ENCODE measurements around the gene POTEE.
"Not testable (repeated sequence)": the region's sequence is repeated elsewhere in the genome, so short reads cannot be mapped to it uniquely, and the experiment has no call there.

The POTEE gene

GRCh38 chr2:131209030-131209772 is at the start of gene POTEE:
POTEE (plus strand) TSS chr2:131209536; CDS start chr2:131218403, 8,867 bp downstream.
- H3K36me3 ChIP-seq (replicated peaks); H3K4me3 ChIP-seq; in situ Hi-C loops (cut with MboI; ENCODE audit: low sequenced_read_pairs); H3K27me3 ChIP-seq (ENCODE audit: low read depth); DNase-seq (ENCODE audit: low spot score in 2 of 2); H3K9me3 ChIP-seq; H3K4me1 ChIP-seq: not testable (repeated sequence)

- H3K36me3 ChIP-seq (replicated peaks) = not testable (repeated sequence)
- in situ Hi-C loops (cut with MboI; ENCODE audit: low sequenced_read_pairs) = loop anchor here (25.0 kb wide), 1 partner anchor 172 kb away; no protein-coding TSS in a partner anchor
These were observed 43.8 kb upstream of the POTEE start for GRCh38 chr2:131165562-131165961.

GRCh38 chr2:131168538-131168937 is 40.8 kb upstream of the POTEE start:
- H3K9me3 ChIP-seq = no peaks in the 10 kb centered on the region
- no peaks in the 10 kb centered on the region for H3K36me3 ChIP-seq (replicated peaks)
- no peaks in the 10 kb centered on the region for H3K27me3 ChIP-seq (ENCODE audit: low read depth)
- in situ Hi-C loops (cut with MboI; ENCODE audit: low sequenced_read_pairs) = loop anchor here (25.0 kb wide), 1 partner anchor 169 kb away; no protein-coding TSS in a partner anchor
- DNase-seq (ENCODE audit: low spot score in 2 of 2) = no peak
- no peaks in the 10 kb centered on the region for H3K4me1 ChIP-seq
- no peak overlapping the region for H3K4me3 ChIP-seq

More at GRCh38 chr2:131165562-131165961, 43.8 kb upstream of the POTEE start:
- not testable (repeated sequence) for DNase-seq (ENCODE audit: low spot score in 2 of 2); H3K27me3 ChIP-seq (ENCODE audit: low read depth); H3K9me3 ChIP-seq; H3K4me1 ChIP-seq; H3K4me3 ChIP-seq

- H3K4me3 ChIP-seq; H3K36me3 ChIP-seq (replicated peaks); DNase-seq (ENCODE audit: low spot score in 2 of 2); H3K4me1 ChIP-seq; H3K9me3 ChIP-seq; in situ Hi-C loops (cut with MboI; ENCODE audit: low sequenced_read_pairs); H3K27me3 ChIP-seq (ENCODE audit: low read depth): not testable (repeated sequence)
These were observed 31.3 kb upstream of the POTEE start for GRCh38 chr2:131178050-131178449.

- in situ Hi-C loops (cut with MboI; ENCODE audit: low sequenced_read_pairs); DNase-seq (ENCODE audit: low spot score in 2 of 2); H3K27me3 ChIP-seq (ENCODE audit: low read depth); H3K36me3 ChIP-seq (replicated peaks); H3K4me1 ChIP-seq; H3K9me3 ChIP-seq; H3K4me3 ChIP-seq: not testable (repeated sequence)
These were observed 30.5 kb upstream of the POTEE start for GRCh38 chr2:131178721-131179418.

GRCh38 chr2:131181451-131181850 is 27.9 kb upstream of the POTEE start:
- H3K36me3 ChIP-seq (replicated peaks); H3K9me3 ChIP-seq; H3K27me3 ChIP-seq (ENCODE audit: low read depth); in situ Hi-C loops (cut with MboI; ENCODE audit: low sequenced_read_pairs); H3K4me1 ChIP-seq; H3K4me3 ChIP-seq; DNase-seq (ENCODE audit: low spot score in 2 of 2): not testable (repeated sequence)

GRCh38 chr2:131193421-131193820 is 15.9 kb upstream of the POTEE start:
- H3K9me3 ChIP-seq; in situ Hi-C loops (cut with MboI; ENCODE audit: low sequenced_read_pairs); H3K36me3 ChIP-seq (replicated peaks); H3K4me1 ChIP-seq; DNase-seq (ENCODE audit: low spot score in 2 of 2); H3K4me3 ChIP-seq; H3K27me3 ChIP-seq (ENCODE audit: low read depth): not testable (repeated sequence)

- DNase-seq (ENCODE audit: low spot score in 2 of 2); H3K27me3 ChIP-seq (ENCODE audit: low read depth); H3K36me3 ChIP-seq (replicated peaks); H3K4me3 ChIP-seq; in situ Hi-C loops (cut with MboI; ENCODE audit: low sequenced_read_pairs); H3K9me3 ChIP-seq; H3K4me1 ChIP-seq: not testable (repeated sequence)
These were observed 13.2 kb upstream of the POTEE start for GRCh38 chr2:131196186-131196585.

- no peak overlapping the region for H3K4me3 ChIP-seq
- H3K36me3 ChIP-seq (replicated peaks) = no peaks in the 10 kb centered on the region
- H3K27me3 ChIP-seq (ENCODE audit: low read depth) = no peaks in the 10 kb centered on the region
- no peaks in the 10 kb centered on the region for H3K9me3 ChIP-seq
- no peaks in the 10 kb centered on the region for H3K4me1 ChIP-seq
- in situ Hi-C loops (cut with MboI; ENCODE audit: low sequenced_read_pairs) = no loop called here
- no peak for DNase-seq (ENCODE audit: low spot score in 2 of 2)
These were observed 8.2 kb upstream of the POTEE start for GRCh38 chr2:131201098-131201497.

GRCh38 chr2:131207839-131208238 is 1.5 kb upstream of the POTEE start:
- H3K36me3 ChIP-seq (replicated peaks); in situ Hi-C loops (cut with MboI; ENCODE audit: low sequenced_read_pairs); H3K4me1 ChIP-seq; H3K4me3 ChIP-seq; H3K27me3 ChIP-seq (ENCODE audit: low read depth); DNase-seq (ENCODE audit: low spot score in 2 of 2); H3K9me3 ChIP-seq: not testable (repeated sequence)

GRCh38 chr2:131209773-131210104 is 403 bp downstream of the POTEE start:
- H3K9me3 ChIP-seq; H3K4me1 ChIP-seq; in situ Hi-C loops (cut with MboI; ENCODE audit: low sequenced_read_pairs); DNase-seq (ENCODE audit: low spot score in 2 of 2); H3K36me3 ChIP-seq (replicated peaks); H3K27me3 ChIP-seq (ENCODE audit: low read depth); H3K4me3 ChIP-seq: not testable (repeated sequence)

GRCh38 chr2:131210434-131211211 is 1.3 kb downstream of the POTEE start:
- H3K27me3 ChIP-seq (ENCODE audit: low read depth); DNase-seq (ENCODE audit: low spot score in 2 of 2); in situ Hi-C loops (cut with MboI; ENCODE audit: low sequenced_read_pairs); H3K4me1 ChIP-seq; H3K4me3 ChIP-seq; H3K36me3 ChIP-seq (replicated peaks); H3K9me3 ChIP-seq: not testable (repeated sequence)

GRCh38 chr2:131217238-131217986 is 8.1 kb downstream of the POTEE start:
- H3K36me3 ChIP-seq (replicated peaks); H3K9me3 ChIP-seq; in situ Hi-C loops (cut with MboI; ENCODE audit: low sequenced_read_pairs); H3K4me3 ChIP-seq; H3K27me3 ChIP-seq (ENCODE audit: low read depth); H3K4me1 ChIP-seq; DNase-seq (ENCODE audit: low spot score in 2 of 2): not testable (repeated sequence)

All from HAP-1 (cell line).